HG03442 (cell line): Measurements from ENCODE around the gene PPIL4.
"Not testable (repeated sequence)": the region's sequence is repeated elsewhere in the genome, so short reads cannot be mapped to it uniquely, and the experiment has no call there.

Source experiments
- ATAC-seq: cut with Tn5 transposase; IDR thresholded peaks from one replicate; pipeline ENCODE4 v1.9.1; 2021; ENCODE audit warnings: mild to moderate bottlenecking, moderate library complexity; ENCODE audit not compliant: unreplicated experiment

Gene PPIL4

GRCh38 chr6:149462712-149463111 is 83.1 kb downstream of the PPIL4 start:
- not testable (repeated sequence) for ATAC-seq

DNA sequence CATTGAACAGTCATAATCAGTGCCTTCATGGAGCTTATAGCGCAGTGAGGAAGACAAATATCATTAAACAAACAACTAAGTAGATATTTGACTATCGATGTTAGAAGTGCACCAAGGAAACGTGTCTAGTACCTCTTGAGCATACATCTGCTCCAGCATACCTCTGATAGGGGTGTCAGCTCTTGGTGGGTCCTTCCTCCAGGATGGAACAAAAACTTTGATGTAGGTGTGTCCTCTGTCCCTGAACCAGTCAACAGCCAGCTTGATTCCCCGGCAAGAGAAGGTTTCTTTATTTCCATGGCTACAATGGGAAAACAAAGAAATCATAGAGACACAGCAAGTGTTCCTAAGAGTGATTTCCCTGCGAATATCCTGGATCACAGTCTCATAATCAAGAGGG is 84.2 kb downstream of the PPIL4 start:
- no peak for ATAC-seq

GRCh38 chr6:149460249-149460648 is 85.6 kb downstream of the PPIL4 start:
- not testable (repeated sequence) for ATAC-seq

- no peak for ATAC-seq
Observed at GRCh38 chr6:149459761-149460160, 86.1 kb downstream of the PPIL4 start.

DNA sequence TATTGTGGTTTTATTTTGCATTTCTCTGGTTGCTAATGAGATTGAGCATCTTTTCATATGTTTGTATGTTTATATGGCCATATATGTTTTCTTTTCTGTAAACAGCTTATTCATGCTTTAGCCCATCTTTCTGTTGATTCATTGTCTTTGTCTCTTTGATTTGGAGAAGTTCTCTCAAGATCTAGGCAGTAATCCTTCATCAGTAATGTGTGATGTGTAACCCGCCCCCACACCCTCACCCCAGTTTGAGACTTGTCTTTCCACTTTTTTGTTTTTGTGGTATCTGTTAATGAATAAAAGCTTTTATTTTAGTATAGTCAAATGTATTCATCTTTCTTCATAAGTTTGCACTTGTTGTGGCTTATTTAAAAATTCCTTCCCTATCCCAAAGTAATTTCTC is 87.0 kb downstream of the PPIL4 start:
- ATAC-seq: no peak

- no peak for ATAC-seq
Observed at GRCh38 chr6:149458196-149458595, 87.6 kb downstream of the PPIL4 start.

DNA sequence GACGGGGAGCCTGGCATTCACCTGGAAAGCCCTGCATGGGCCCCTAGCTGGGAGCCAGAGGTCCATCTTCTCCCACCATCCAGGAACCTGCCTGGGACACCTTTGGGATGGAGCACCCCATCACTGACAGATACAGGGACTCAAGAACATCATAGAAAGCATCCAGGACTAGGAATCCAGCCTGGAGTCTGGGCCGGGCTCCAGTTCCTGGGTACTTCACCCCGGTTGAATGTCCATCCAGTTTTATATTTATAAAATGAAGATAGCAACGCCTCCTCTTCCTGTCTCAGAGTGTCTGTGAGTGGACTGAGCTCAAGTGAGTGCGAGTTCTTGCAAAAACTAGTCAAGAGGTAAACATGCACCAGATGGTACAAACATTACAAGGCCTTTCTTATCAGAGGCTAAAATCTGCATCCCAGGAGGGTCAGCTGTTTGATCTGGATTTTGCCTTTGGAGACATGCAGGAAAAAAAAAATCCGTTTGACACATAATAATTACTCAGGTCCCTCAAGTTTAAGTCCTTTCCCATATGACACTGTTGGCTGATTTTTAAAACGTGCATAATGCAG is 88.4 kb downstream of the PPIL4 start:
- ATAC-seq: no peak

GRCh38 chr6:149456311-149457021 is 89.4 kb downstream of the PPIL4 start:
- ATAC-seq: no peak

GRCh38 chr6:149455031-149455732 is 90.7 kb downstream of the PPIL4 start:
- no peak for ATAC-seq
